Omental fat pad (tissue), 4 donors: ENCODE results near the gene KLHL15. TPM values are rescaled to one million over a fixed set of nuclear protein-coding genes. Genes with fewer than 3 reads are reported as not detected.

Experiments used
- ATAC-seq: fragments of 150-250 bp; one replicate; pipeline ENCODE4 v1.9.1; 2016; ENCODE audit warnings: mild to moderate bottlenecking, moderate library complexity; ENCODE audit not compliant: low FRiP score
- DNase-seq: peaks from one replicate; pipeline ENCODE4 v3.0.0-alpha.2; 2019; ENCODE audit warnings: low spot score
- total RNA-seq, 4 donors: library from RNA; depleted of rRNA; stranded (reverse); fragments of >200 nt; gene quantifications; one replicate each; pipeline ENCODE4 v1.1.0, GENCODE V29; 2016
- TF ChIP-seq, protein P1 (sequence below), 3 donors: fragments of 450-650 bp; IDR thresholded peaks; one replicate each; pipeline ENCODE4 v1.5.1; 2016 to 2017; ENCODE audit warnings: antibody characterized with exemption in 3 of 3, mild to moderate bottlenecking in 3 of 3, moderate library complexity in 2 of 3

The KLHL15 gene
- total RNA-seq, 4 donors from 2014 or later = 7.7 to 56.9 (median 16.0) TPM

DNA sequence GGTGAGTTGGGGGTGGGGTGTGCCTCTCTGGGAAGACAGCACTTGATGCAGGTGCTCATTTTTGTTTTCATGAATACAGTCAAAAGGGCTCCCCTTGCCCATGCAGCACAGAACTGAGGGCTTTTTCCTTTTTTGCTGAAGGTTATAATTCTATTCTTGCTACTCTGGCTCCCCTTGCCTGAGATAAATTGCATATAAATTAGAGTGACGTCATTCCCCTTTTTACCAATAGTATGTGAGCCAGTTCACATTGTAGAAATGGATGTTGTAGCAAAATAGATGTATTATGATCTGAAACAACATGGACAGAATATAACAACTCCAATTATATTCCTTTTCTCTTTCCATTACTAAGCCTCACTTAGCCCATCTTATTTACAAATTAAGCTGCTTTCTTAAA is 90.8 kb downstream of the KLHL15 start:
- no peak for DNase-seq
- TF ChIP-seq, protein P1, sequence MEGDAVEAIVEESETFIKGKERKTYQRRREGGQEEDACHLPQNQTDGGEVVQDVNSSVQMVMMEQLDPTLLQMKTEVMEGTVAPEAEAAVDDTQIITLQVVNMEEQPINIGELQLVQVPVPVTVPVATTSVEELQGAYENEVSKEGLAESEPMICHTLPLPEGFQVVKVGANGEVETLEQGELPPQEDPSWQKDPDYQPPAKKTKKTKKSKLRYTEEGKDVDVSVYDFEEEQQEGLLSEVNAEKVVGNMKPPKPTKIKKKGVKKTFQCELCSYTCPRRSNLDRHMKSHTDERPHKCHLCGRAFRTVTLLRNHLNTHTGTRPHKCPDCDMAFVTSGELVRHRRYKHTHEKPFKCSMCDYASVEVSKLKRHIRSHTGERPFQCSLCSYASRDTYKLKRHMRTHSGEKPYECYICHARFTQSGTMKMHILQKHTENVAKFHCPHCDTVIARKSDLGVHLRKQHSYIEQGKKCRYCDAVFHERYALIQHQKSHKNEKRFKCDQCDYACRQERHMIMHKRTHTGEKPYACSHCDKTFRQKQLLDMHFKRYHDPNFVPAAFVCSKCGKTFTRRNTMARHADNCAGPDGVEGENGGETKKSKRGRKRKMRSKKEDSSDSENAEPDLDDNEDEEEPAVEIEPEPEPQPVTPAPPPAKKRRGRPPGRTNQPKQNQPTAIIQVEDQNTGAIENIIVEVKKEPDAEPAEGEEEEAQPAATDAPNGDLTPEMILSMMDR (IDR thresholded peaks at IDR 0.05) = no peak
- ATAC-seq = no peak

- ATAC-seq = no peak
- no peak for DNase-seq
- TF ChIP-seq, protein P1 (IDR thresholded peaks at IDR 0.05) = no peak
These were observed 91.9 kb downstream of the KLHL15 start for GRCh38 chrX:23935106-23935505.

Other genes starting within 250 kb of the KLHL15 start
- gene SAT1, start 244.0 kb downstream of the KLHL15 start, total RNA-seq = 1,000 to 10,000 TPM; 1,071 to 2,815 (median 2,155) TPM
- 10 to 100 TPM in 1 of 4 donors, 1 to 10 TPM in 3; 4.4 to 10.0 (median 4.9) TPM for gene APOO, start 119.2 kb downstream of the KLHL15 start, total RNA-seq
- gene CXorf58, start 119.2 kb downstream of the KLHL15 start, total RNA-seq = not detected
- 100 to 1,000 TPM in 2 of 4 donors, 10 to 100 TPM in 2; 75.2 to 154 (median 108) TPM for gene EIF2S3, start 27.8 kb upstream of the KLHL15 start, total RNA-seq
- gene ZFX, start 122.5 kb upstream of the KLHL15 start, total RNA-seq = 10 to 100 TPM; 40.4 to 78.2 (median 44.9) TPM